H9 (cell line): ENCODE data around the gene USH2A. TPM values are rescaled to one million over a fixed set of nuclear protein-coding genes. Genes with fewer than 3 reads are reported as not detected.

Source experiments
- DNase-seq: peaks from one replicate; pipeline ENCODE4 v3.0.0-alpha.2; 2017
- H2AFZ ChIP-seq: one replicate; pipeline ENCODE4 v1.6.1; 2013; ENCODE audit warnings: mild to moderate bottlenecking, low read length, control low read depth, moderate library complexity
- H2AK5ac ChIP-seq: 2 replicates; pipeline ENCODE4 v1.6.1; 2013; ENCODE audit warnings: low read length, control low read depth, mixed read lengths; ENCODE audit not compliant: insufficient read length
- H2BK120ac ChIP-seq: one replicate; pipeline ENCODE4 v1.6.1; 2013; ENCODE audit warnings: low read depth, mild to moderate bottlenecking, low read length, control low read depth, inconsistent platforms; ENCODE audit not compliant: poor library complexity, severe bottlenecking
- H2BK12ac ChIP-seq: 2 replicates; pipeline ENCODE4 v1.6.1; 2013; ENCODE audit warnings: low read length, control low read depth, mixed read lengths, low read depth; ENCODE audit not compliant: insufficient read length
- H2BK15ac ChIP-seq: 2 replicates; pipeline ENCODE4 v1.6.1; 2013; ENCODE audit warnings: low read depth, low read length, control low read depth
- H2BK20ac ChIP-seq: one replicate; pipeline ENCODE4 v1.6.1; 2013; ENCODE audit warnings: low read depth, mild to moderate bottlenecking, low read length, control low read depth, inconsistent platforms; ENCODE audit not compliant: poor library complexity, severe bottlenecking
- H2BK5ac ChIP-seq: 2 replicates; pipeline ENCODE4 v1.6.1; 2013; ENCODE audit warnings: low read length, control low read depth, mixed read lengths; ENCODE audit not compliant: insufficient read length
- H3K14ac ChIP-seq: 2 replicates; pipeline ENCODE4 v1.6.1; 2013; ENCODE audit warnings: low read length, control low read depth; ENCODE audit not compliant: insufficient read depth
- H3K18ac ChIP-seq: 2 replicates; pipeline ENCODE4 v1.6.1; 2013; ENCODE audit warnings: low read depth, mild to moderate bottlenecking, mixed read lengths, low read length, control low read depth; ENCODE audit not compliant: insufficient read length
- H3K23ac ChIP-seq: 2 replicates; pipeline ENCODE4 v1.6.1; 2013; ENCODE audit warnings: low read length, control low read depth, mixed read lengths, low read depth; ENCODE audit not compliant: insufficient read length
- H3K23me2 ChIP-seq: 2 replicates; pipeline ENCODE4 v1.6.1; 2013; ENCODE audit warnings: low read depth, mild to moderate bottlenecking, mixed read lengths, low read length, control low read depth; ENCODE audit not compliant: insufficient read length, poor library complexity, severe bottlenecking
- H3K27ac ChIP-seq: 2 replicates; pipeline ENCODE4 v1.5.1; 2013; ENCODE audit warnings: low read length, control low read depth, mixed read lengths, low read depth; ENCODE audit not compliant: insufficient read length
- H3K27me3 ChIP-seq: 2 replicates; pipeline ENCODE4 v1.6.1; 2013; ENCODE audit warnings: low read length, control low read depth, inconsistent platforms; ENCODE audit not compliant: insufficient read depth
- H3K4ac ChIP-seq: 2 replicates; pipeline ENCODE4 v1.6.1; 2013; ENCODE audit warnings: low read depth, mild to moderate bottlenecking, control low read depth, inconsistent platforms, low read length, moderate library complexity
- H3K4me1 ChIP-seq: 2 replicates; pipeline ENCODE4 v1.6.1; 2013; ENCODE audit warnings: low read length, control low read depth, inconsistent platforms; ENCODE audit not compliant: insufficient read depth
- H3K4me2 ChIP-seq: 2 replicates; pipeline ENCODE4 v1.6.1; 2013; ENCODE audit warnings: low read length, control low read depth, mixed read lengths; ENCODE audit not compliant: insufficient read length, insufficient read depth
- H3K56ac ChIP-seq: 2 replicates; pipeline ENCODE4 v1.6.1; 2013; ENCODE audit warnings: low read depth, mild to moderate bottlenecking, mixed read lengths, low read length, control low read depth; ENCODE audit not compliant: insufficient read length
- H3K79me1 ChIP-seq: 2 replicates; pipeline ENCODE4 v1.6.1; 2013; ENCODE audit warnings: low read depth, mild to moderate bottlenecking, moderate library complexity, low read length, control low read depth, inconsistent platforms; ENCODE audit not compliant: insufficient read depth, poor library complexity, severe bottlenecking
- H3K79me2 ChIP-seq: 2 replicates; pipeline ENCODE4 v1.6.1; 2013; ENCODE audit warnings: low read length, control low read depth, inconsistent platforms; ENCODE audit not compliant: insufficient read depth
- H3K9ac ChIP-seq: 2 replicates; pipeline ENCODE4 v1.6.1; 2013; ENCODE audit warnings: low read length, control low read depth, mixed read lengths; ENCODE audit not compliant: insufficient read length; ENCODE audit errors: extremely low read depth
- H3K9me3 ChIP-seq: one replicate; pipeline ENCODE4 v1.6.1; 2013; ENCODE audit warnings: low read depth, low read length, inconsistent platforms; ENCODE audit not compliant: control insufficient read depth
- H3T11ph ChIP-seq: one replicate; pipeline ENCODE4 v1.6.1; 2013; ENCODE audit warnings: mild to moderate bottlenecking, low read length, control low read depth, inconsistent platforms
- H4K20me1 ChIP-seq: one replicate; pipeline ENCODE4 v1.6.1; 2013; ENCODE audit not compliant: control insufficient read depth, insufficient read length, insufficient read depth
- H4K5ac ChIP-seq: 2 replicates; pipeline ENCODE4 v1.6.1; 2013; ENCODE audit warnings: low read depth, mild to moderate bottlenecking, mixed read lengths, low read length, control low read depth; ENCODE audit not compliant: insufficient read length
- H4K8ac ChIP-seq: replicated peaks from 2 replicates; pipeline ENCODE4 v1.6.1; 2013; ENCODE audit warnings: low read length, control low read depth, mixed read lengths, low read depth; ENCODE audit not compliant: insufficient read length
- H4K91ac ChIP-seq: 2 replicates; pipeline ENCODE4 v1.6.1; 2013; ENCODE audit warnings: low read depth, mild to moderate bottlenecking, moderate library complexity, mixed read lengths, low read length, control low read depth; ENCODE audit not compliant: insufficient read length
- H3K27ac Mint-ChIP-seq, 3 experiments: 2 replicates in 2 of 3; 3 replicates in 1 of 3; pipeline ENCODE4 v1.8.0; 2020 to 2021; ENCODE audit warnings: mixed read lengths in 3 of 3, mild to moderate bottlenecking in 1 of 3, moderate library complexity in 1 of 3
- H3K27me3 Mint-ChIP-seq: 2 replicates; pipeline ENCODE4 v1.8.0; 2021; ENCODE audit warnings: low read depth, mild to moderate bottlenecking, moderate library complexity, mixed read lengths
- H3K36me3 Mint-ChIP-seq, 3 experiments: 2 replicates in 2 of 3; 3 replicates in 1 of 3; pipeline ENCODE4 v1.8.0; 2020 to 2021; ENCODE audit warnings: low read depth in 3 of 3, mixed read lengths in 3 of 3; ENCODE audit not compliant: insufficient read depth in 1 of 3
- H3K4me1 Mint-ChIP-seq, 2 experiments: 2 replicates each; pipeline ENCODE4 v1.8.0; 2020; ENCODE audit warnings: mixed read lengths in 2 of 2
- H3K4me3 Mint-ChIP-seq, 2 experiments: 2 replicates in 1 of 2; 3 replicates in 1 of 2; pipeline ENCODE4 v1.8.0; 2020 to 2021; ENCODE audit warnings: mild to moderate bottlenecking in 2 of 2, mixed read lengths in 2 of 2, moderate library complexity in 1 of 2
- H3K9me3 Mint-ChIP-seq, 2 experiments: 2 replicates in 1 of 2; 3 replicates in 1 of 2; pipeline ENCODE4 v1.8.0; 2020; ENCODE audit warnings: mild to moderate bottlenecking in 2 of 2, mixed read lengths in 2 of 2, moderate library complexity in 1 of 2
- WGBS: extraction: QIAGEN DNeasy Blood & Tissue Kit; methylation state at CpG from one replicate; pipeline ENCODE4 v1.1.7; 2013; ENCODE audit warnings: missing lambda C conversion rate, low lambda C conversion rate, mixed read lengths; ENCODE audit not compliant: insufficient read length; ENCODE audit errors: extremely low coverage; 5-methylcytosine and 5-hydroxymethylcytosine counted together
- total RNA-seq: library from RNA; stranded (reverse); gene quantifications from 2 replicates; pipeline ENCODE4 v1.2.1, GENCODE V29; 2021
- TF ChIP-seq, protein P1 (sequence below): fragments of 200-600 bp; sonication (generic); conservative IDR thresholded peaks from 3 replicates; pipeline ENCODE4 v1.8.0; 2021; ENCODE audit warnings: antibody characterized with exemption, mild to moderate bottlenecking

The USH2A gene
- total RNA-seq, 1 experiment from 2014 or later, result 0.11 TPM

DNA sequence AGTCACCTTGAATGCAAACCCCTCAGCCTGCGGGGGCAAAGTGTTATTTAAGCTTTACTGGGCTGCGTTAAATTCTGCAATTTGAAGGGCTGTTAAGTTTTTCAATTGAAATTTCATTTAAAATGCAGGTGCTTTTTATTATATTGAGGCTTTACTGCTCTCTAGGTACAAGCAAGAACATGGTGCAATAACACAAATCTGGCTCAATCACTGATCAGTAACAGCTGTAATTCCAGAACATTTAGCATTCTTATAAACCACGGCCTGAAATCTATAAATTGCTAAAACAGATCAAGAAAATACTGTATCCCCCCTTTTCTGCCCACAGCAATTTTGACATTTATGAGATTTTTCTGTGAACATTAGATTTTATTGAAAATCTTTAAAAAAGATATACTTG is 533.4 kb downstream of the USH2A start:
- Histone ChIP-seq H2BK15ac (no peak overlapping the region), H3K56ac (no peak overlapping the region), H3K23me2 (no peaks in the 10 kb centered on the region), H3K9ac (no peak overlapping the region), H3K4me1 (no peaks in the 10 kb centered on the region), H2BK12ac (no peak overlapping the region), H4K5ac (no peak overlapping the region), H3K9me3 (no peaks in the 10 kb centered on the region), H2BK5ac (no peak overlapping the region), H2BK120ac (no peak overlapping the region), H2BK20ac (no peak overlapping the region), H4K8ac (no peak overlapping the region), H3T11ph (no peak overlapping the region), H3K23ac (no peak overlapping the region), H3K18ac (no peak overlapping the region), H3K14ac (no peak overlapping the region), H3K79me1 (no peaks in the 10 kb centered on the region), H3K4me2 (no peak overlapping the region), H4K91ac (no peak overlapping the region), H4K20me1 (no peaks in the 10 kb centered on the region), H2AK5ac (no peak overlapping the region), H3K27me3 (no peaks in the 10 kb centered on the region), H3K4ac (no peak overlapping the region), H2AFZ (no peak overlapping the region), H3K27ac (no peak overlapping the region), H3K79me2 (no peaks in the 10 kb centered on the region)
- Mint-ChIP-seq H3K36me3 (no peaks in the 10 kb centered on the region), H3K27me3 (no peaks in the 10 kb centered on the region; the same call in 1 of the 2 replicates), H3K4me3 (no peak overlapping the region), H3K9me3 (no peaks in the 10 kb centered on the region), H3K27ac (no peak overlapping the region), H3K4me1 (no peaks in the 10 kb centered on the region)
- TF ChIP-seq, protein P1, sequence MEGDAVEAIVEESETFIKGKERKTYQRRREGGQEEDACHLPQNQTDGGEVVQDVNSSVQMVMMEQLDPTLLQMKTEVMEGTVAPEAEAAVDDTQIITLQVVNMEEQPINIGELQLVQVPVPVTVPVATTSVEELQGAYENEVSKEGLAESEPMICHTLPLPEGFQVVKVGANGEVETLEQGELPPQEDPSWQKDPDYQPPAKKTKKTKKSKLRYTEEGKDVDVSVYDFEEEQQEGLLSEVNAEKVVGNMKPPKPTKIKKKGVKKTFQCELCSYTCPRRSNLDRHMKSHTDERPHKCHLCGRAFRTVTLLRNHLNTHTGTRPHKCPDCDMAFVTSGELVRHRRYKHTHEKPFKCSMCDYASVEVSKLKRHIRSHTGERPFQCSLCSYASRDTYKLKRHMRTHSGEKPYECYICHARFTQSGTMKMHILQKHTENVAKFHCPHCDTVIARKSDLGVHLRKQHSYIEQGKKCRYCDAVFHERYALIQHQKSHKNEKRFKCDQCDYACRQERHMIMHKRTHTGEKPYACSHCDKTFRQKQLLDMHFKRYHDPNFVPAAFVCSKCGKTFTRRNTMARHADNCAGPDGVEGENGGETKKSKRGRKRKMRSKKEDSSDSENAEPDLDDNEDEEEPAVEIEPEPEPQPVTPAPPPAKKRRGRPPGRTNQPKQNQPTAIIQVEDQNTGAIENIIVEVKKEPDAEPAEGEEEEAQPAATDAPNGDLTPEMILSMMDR, result no peak
- WGBS, result no CpG with 5 or more reads among the region's 3 CpGs
- DNase-seq, result no peak
